Cerebellar cortex (tissue), 1 donor: ENCODE results near the gene NR2F1-AS1.

Experiments
- DNase-seq: peaks from one replicate; pipeline ENCODE4 v3.0.0-alpha.2; 2015; ENCODE audit warnings: low spot score

The NR2F1-AS1 gene

DNA sequence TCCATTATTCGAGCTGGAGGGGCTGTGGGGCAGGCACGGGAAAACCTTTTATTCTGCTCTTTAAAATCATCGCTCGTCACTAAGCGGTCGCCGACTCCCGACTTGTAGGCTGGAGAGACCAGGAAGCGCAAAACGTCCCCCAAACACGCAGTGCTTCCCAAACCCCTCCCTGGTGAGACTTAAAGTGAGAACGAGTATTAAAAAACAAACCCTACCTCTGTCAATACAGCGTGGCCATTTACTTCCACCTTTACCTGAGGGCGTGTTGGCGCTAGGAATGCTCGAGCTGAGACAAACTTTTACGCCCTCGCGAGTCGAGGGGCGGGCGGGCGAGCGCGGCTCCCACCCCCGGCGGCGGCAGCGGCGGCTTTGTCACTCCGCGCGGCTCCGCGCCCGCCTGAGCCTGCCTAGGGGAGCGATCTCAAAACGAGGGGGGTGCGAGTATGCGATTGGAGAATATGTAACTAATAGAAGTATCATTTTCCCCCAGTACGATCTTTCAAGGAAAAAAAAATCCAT lies at the start of gene NR2F1-AS1:
TSS of gene NR2F1-AS1 (minus strand) at position 293 of the 519 bp plus-strand sequence.
- peak; percentile 66 for DNase-seq

DNA sequence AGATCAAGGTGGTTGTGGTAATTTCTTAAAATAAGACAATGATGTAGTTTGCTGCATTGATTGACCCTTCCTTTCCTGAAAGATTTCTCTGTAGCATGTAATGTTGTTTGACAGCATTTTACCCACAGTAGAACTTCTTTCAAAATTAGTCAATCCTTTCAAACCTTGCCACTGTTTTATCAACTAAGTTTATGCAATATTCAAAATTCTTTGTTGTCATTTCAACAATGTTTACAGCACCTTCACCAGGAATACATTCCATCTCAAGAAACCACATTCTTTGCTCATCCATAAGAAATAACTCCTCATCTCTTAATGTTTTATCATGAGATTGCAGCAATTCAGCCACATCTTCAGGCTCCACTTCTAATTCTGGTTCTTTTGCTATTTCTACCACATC lies 45.8 kb upstream of the NR2F1-AS1 start:
- no peak for DNase-seq

DNA sequence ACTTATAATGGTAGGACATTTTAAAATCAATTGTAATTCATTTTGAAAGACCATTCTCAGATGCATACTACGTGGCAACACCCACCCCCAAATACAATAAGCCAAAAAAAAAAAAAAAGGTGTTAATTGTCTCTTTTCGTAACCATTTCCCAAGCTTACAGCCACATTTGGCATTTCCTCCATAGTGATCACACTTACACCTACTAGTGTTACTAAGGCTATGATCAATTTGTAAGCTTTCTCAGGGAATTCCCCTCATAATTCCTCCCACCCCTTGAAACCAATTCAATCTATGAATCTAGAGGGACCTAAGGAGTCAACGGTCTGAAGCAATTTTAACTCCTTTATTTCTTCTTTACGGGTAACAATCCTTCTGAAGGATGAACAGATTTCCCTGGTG lies 42.1 kb upstream of the NR2F1-AS1 start:
- DNase-seq = no peak

- DNase-seq = peak; percentile 94
These were observed 41.3 kb upstream of the NR2F1-AS1 start for GRCh38 chr5:93622240-93622885.

DNA sequence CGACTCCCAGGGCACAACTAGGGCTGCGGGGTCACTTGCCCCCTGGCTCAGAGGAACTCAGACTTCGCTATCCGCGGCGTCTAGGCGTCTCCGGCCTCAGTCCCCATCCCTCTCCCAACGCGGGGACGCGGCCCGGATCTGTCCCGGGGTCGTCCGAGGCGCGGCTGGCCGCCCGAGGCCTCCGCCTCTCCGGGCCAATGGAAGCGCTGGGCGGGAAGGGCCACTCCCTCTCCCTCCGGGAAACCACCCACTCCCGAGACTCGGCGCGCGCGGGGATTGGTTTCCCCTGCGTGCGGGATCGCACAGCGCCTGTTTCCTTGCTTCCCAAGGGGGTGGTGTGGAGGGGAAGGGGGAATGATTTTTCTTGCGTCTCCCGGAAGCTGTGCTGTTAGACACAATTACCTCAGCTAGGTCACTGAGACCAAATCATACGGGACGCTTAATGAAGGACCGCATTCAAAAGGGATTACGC lies 40.3 kb upstream of the NR2F1-AS1 start:
- peak; percentile 94 for DNase-seq

DNA sequence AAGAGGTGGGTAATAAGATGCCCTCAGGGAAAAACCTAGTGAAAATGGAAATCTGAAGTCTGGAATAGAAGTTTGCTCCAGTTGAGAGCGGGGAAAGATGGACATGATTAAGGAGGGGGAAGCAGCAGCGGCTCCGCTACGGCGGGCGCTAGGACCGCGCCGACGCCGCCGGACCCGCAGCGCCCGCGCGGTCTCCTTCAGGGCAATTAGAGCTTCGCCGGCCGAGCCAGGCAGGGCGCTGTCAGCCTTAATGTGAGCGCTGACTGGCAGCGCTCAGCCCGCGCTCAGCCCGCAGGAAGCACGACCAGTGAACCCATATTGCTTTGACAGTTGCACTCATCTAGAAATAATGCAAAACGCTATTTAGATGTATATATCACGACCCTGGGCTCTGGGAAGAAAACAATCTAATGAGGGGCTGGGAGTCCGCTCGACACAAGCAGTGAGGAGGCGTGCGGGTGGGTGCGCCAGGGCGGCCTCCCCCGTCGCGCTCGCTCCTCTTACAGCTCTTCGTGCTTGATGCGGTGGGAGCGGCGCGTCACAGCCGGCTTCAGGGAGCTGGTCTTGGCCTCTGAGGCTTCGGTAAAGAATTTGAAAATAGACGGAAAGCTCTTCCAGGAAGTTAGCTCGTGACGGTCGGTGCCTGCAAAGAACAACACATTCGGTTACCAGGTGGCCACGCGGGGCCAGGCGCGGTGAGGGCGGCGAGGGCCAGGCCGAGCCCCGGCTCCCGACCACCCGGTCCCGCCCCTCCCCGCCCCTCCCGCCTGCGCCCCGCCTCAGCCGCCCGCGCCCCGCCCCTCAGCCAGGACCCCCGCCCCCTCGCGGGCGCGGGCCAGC lies 39.7 kb upstream of the NR2F1-AS1 start:
- peak; percentile 89 for DNase-seq

DNA sequence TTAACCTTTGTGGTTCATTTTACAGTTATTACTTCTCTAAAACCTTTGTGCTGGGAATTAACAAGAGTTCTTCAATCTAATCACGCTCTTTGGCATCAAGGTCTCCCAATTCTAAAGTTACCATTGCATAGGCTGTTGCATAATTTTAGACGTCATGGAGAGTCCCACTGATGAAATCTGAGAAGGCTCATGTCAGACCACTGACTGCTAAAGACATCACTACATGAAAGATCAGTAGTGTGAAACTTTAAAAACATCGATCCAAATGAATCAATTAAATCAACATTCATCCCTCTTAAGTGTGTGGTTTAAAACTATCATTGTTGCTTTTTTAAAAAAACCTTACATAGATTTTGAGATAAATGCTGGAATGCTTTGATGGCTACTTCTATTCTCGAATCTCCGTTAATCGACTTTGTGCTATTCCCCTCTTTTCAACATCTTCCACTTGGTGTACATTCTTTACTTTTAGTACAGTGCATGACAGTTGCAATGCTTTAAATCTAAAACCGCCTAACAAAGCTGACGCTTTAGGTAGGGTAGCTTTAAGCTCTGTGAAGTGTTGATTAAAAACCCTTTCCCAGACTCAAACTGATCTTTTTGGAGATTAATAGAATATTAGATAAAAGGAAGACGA lies 35.6 kb upstream of the NR2F1-AS1 start:
- DNase-seq = no peak

DNA sequence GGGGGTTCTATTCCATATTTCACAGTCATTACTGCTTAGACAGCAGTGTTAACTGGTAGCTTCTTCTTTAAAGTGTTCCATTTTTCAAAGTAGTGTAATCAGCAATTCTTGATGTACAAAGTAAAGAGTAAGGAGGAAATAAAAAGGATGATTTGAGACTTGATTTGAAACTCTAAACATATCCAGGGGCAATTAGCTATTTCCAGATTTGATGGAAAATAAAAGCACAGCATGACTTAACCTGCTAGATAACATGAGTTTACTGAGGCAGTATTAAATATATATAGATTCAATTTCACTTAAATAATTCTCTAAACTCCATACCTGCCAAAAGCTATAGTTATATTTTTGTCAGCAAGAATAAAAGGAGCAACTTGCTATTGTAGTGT lies 31.8 kb upstream of the NR2F1-AS1 start:
- no peak for DNase-seq

DNA sequence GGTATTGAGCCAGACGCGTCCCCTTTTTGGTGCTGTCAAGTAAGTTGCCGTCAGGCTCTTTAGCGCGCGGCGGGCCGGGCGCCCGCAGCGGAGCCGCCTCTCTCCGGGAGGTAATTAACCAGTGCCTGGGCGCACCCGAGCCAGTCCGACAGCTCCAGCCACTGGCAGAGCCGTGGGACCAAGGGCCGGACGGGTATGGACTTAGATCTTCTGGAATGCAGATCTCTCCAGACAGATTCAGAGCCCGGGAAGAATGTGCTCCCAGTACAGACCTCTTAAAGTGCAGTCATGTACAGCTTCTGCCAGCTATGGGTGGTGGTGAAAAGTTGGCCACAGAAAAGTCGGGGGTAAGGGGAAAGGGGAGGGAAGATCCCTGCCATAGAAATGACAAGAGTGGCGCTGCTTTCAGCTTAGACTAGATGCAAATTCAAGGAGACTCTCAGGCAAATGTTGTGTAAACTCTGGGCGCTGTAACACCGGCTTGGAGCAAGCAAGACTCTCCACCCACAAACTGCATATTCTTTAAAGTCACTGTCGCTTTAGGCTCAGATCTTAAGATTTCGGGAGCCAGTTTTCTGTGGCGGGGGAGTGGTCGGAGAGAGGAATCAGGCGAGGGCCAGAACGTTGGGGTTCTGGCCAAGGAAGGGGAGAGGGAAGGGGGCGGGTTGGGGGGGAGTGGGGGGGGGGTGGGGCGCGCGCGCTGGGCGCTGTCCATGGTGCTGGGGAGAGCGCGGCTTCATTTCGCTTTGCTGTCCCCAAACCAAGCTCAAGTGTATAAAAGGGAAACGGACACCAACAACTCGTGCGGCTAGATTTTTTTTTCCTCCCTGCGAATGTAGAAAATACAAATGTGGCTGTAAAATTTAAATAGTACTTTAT lies 31.2 kb upstream of the NR2F1-AS1 start:
- DNase-seq = peak; percentile 69

DNA sequence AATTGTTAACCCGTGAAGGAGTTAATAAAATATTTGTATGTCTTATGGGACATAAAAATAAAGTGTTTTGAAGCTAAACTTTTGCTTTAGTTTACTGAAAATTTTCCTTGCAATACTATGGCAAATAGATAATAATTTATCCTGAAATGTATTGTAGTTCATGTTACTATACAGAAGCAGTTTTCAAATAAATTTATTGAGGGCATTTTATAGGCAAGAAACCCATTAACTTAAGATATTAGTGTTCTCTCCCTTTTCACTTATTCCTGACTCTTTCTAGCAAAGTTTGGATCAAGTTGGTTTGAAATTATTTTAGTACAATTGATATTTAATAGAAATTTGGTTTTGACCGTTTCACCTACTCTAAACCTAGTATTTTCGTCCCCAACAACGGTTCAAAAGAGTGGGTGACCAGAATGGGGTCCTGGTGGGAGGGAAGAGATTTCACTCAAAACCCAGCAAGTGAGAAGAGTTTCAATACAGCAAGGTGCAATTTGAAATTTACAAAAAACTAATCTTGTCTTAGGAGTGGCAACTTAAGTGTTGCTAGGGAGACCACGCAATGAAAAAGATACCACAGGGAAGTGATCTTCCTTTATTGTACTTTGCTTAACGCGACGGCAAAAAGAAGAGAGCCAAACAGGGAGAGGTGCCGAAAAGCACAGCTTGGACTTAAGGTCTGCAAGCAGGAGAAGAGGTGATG lies 30.4 kb upstream of the NR2F1-AS1 start:
- DNase-seq = peak; percentile 57

- DNase-seq = no peak
These were observed 29.7 kb upstream of the NR2F1-AS1 start for GRCh38 chr5:93610581-93611272.

DNA sequence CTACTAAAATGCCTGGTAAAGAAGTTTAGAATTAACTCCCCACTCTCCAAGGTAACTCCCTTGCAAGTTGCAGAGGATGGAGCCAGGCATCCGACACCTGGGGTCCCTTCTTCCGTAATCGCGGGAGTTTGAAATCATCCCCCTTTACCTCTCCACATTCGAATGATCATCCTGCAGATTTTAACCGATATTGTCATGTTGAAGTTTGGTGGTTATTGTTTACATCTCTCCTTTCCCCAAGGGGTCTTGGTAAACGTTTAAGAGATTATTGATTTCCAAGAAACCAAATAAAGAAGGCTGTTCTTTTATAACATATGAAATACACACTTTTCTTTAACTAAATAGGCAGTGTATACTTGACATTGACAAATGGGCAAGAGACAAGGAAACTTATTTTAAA lies 28.7 kb upstream of the NR2F1-AS1 start:
- DNase-seq = no peak

GRCh38 chr5:93608855-93609254 lies 27.8 kb upstream of the NR2F1-AS1 start:
- DNase-seq = peak; percentile 25

DNA sequence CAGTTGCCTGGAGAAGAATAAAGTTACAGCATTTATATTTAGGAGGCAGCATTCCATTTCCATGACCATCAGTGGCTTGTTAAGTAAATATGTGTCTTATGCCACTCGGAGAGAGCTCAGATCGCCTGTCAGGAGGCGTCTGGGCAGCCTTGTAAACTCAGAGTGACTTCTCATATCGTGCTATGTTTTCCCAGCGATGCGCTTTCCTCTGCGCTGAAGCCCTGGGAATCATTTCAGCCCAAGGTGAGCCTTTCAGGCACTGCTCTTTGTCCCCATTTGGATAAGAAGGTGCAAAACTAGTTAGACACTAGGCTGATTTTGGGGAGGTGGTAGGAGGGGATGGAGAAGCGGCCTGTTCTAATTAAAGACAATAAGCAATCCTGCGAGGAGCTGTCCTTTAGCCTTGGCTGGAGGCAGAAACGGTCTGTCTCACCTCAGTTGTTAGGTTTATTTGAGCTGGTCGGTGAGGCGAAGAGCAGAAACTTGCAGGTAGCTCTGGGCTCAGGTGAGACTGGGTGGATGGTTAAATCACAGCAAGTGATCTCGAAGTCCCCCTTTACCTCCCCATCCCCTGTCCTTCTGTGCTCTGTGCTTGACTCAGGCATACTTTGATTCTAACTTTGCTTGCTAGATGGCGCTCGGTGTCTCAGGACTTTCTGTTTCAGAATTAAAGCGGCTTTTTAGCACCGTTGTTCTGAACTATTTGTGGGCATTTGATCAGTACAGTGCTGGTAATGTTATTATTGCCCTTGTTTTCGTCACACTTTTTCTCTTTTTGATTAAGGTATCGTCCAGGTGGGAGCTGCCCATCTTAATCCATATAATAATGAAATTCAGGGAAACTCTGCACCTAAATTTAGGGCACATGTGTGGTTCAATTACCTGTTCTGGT lies 26.6 kb upstream of the NR2F1-AS1 start:
- peak; percentile 95 for DNase-seq

- DNase-seq = peak; percentile 38
These were observed 25.3 kb upstream of the NR2F1-AS1 start for GRCh38 chr5:93606382-93606752.

DNA sequence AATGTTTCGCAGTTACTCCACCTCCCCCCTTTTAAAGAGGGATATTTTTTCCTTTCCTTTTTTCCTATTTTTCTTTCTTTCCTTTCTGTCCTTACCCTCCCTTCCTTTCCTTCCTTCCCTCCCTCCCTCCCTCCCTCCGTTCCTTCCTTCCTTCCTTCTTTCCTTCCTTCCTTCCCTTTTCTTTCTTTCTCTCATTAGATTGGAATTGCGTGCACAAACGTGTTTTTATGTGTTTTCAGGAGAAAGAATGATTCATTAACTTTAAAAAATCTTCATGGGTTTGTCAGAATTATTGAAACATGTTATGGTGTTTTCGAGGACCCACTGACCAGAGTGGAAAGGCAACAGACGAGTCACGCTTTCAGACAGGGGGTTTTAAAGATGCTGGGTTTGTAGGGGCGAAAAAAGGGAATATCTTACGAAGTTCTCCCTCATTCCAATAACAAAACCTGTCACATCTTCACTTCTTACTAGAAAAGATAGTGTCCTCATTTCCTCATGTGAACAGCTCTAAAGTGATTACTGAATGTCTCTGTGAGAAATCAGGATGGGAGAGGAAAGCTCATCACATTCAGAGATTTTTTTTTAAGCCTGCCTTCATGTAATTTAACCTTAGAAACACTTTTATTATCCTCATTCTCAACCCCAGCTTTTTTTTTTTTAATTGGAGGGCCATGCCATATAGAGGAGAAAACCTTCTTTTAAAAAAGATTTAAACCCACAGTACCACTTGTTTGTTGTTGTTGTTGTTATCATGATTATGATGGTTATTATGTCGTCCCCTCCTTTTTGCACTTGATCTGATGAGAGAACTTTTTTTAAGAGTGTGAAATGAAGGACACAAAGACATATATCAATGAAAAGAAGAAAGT lies 23.9 kb upstream of the NR2F1-AS1 start:
- DNase-seq = peak; percentile 34

DNA sequence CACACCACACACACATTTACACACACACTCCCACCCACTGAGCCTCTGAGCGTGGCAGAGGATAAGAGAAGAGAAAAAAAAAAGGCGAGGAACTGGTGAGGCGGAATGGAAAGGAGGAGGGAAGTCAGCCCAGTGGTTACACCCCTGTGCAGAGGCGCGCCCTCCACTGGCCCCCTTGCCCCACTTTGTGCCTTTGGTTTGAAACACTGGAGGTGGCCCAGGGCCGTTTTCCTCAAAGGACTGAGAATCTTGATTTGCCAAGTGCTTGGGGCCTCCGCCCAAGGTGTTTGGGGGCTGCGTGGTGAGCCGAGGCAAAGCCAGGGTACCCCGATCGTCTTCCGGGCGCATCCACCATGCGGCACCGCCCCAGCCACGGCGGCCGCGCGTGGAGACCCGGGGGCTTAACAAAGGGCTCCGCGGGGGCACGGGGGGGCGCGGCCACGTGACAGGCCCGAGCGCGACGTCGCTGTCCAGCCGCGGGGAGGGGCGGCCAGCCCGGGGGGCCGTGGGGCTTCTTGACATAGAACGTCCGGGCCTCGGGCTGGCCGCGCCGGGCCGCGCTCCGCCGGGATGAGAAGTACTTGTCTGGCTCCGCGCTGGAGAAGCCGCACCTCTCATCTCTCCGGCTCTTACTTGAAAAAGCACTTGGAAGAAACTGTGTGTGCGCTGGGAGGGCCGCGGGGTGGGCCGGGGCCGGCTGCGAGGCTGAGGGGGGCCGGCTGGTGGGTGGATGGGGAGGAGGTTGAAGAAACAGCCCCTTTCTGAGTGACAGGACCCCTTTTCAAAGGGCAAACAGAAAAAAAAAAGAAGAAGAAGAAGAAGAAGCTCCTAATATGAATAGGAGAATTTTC lies 23.0 kb upstream of the NR2F1-AS1 start:
- DNase-seq = peak; percentile 74
